ENCODE measurements around the gene DDX56. TPM values are rescaled to one million over a fixed set of nuclear protein-coding genes. Genes with fewer than 3 reads are reported as not detected.
"Not testable (repeated sequence)": the region's sequence is repeated elsewhere in the genome, so short reads cannot be mapped to it uniquely, and the experiment has no call there.

The DDX56 gene
- total RNA-seq, 1 donor from 2014 or later = 25.0 TPM

GRCh38 chr7:44597181-44597580 lies 23.5 kb upstream of the DDX56 start:
- not testable (repeated sequence) for DNase-seq (ENCODE audit: low read depth in 2 of 2)

GRCh38 chr7:44595934-44596635 lies 22.4 kb upstream of the DDX56 start:
- peak in 1 of 2 donors; percentile 28 for DNase-seq (ENCODE audit: low read depth in 2 of 2)

DNA sequence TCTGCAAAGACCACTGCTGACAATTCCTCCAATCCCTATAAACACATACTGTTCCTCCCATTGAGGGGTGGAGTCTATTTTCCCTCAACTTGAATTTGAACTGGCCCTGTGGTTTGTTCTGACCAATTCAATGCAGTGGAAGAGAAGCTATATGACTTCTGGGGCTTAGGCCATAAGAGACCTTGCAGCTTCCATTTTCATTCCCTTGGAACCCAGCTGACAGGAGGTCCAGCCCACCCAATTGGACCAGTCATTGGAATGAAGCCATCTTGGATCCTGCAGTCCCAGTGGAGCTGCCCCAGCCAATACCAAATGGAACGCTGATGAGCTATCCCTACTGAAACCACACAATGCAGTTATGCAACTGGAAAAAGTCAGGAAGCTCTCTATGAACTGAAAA lies 17.2 kb upstream of the DDX56 start:
- DNase-seq (ENCODE audit: low read depth in 2 of 2) = no peak

- peak; percentile 58 to 70 for DNase-seq (ENCODE audit: low read depth in 2 of 2)
These were observed 14.4 kb upstream of the DDX56 start for GRCh38 chr7:44587843-44588711.

DNA sequence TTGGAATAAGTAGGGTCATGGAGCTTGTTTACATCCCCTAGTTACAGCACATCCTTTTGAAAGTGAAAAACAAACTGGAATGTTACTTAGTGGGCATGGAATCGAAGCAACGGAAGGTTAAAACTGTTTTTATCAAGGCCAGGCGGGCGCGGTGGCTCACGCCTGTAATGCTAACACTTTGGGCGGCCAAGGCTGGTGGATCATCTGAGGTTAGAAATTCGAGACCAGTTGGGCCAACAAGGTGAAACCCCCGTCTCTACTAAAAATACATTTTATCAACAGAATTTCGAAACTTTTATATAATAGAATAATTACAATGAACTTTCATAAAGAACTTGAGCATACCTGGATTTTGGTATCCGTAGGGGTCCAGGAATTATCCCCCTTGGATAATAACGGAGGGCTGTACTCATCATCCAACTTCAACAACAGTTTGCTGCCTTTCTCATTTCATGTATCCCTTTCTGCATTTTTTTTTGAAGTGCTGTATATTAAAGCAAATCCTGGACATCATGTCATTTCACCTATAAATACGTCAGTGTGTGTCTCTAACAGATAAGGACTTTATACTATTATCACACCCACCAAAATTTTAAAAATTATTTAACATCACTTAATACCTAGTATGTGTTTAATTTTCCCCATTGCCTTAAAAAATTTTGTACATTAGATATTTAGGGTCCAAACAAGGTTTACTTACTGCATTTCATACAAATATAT lies 9.6 kb upstream of the DDX56 start:
- no peak for DNase-seq (ENCODE audit: low read depth in 2 of 2)

- peak; percentile 96 to 99 for DNase-seq (ENCODE audit: low read depth in 2 of 2)
These were observed 8.3 kb upstream of the DDX56 start, which contains the start of gene TMED4 for GRCh38 chr7:44581879-44582603. TMED4 (minus strand) TSS chr7:44582231; CDS start chr7:44582206, 25 bp downstream.

GRCh38 chr7:44580945-44581878 lies 7.5 kb upstream of the DDX56 start:
- DNase-seq (ENCODE audit: low read depth in 2 of 2) = peak in 1 of 2 donors; percentile 33

- no peak for DNase-seq (ENCODE audit: low read depth in 2 of 2)
These were observed 2.5 kb upstream of the DDX56 start for GRCh38 chr7:44576228-44576627.

DNA sequence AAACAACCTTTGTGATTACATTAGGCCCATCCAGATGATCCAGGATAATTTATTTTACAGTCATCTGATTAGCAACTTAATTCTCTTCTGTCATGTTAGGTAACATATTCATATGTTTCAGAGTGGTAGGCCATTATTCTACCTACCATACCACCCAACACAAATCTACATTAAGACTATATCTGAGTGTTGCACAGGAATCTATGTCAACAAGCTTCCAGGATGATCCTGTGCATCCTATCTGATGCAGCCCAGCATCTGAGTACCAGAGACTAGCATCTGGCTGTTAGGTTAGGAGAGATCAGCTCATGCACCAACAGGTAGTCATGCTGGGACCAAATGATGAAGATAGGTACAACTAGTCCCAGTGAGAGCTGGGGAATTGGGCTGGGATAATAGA lies 1.3 kb upstream of the DDX56 start:
- no peak for DNase-seq (ENCODE audit: low read depth in 2 of 2)

- DNase-seq (ENCODE audit: low read depth in 2 of 2) = no peak
These were observed 672 bp upstream of the DDX56 start for GRCh38 chr7:44574287-44574872.

DNA sequence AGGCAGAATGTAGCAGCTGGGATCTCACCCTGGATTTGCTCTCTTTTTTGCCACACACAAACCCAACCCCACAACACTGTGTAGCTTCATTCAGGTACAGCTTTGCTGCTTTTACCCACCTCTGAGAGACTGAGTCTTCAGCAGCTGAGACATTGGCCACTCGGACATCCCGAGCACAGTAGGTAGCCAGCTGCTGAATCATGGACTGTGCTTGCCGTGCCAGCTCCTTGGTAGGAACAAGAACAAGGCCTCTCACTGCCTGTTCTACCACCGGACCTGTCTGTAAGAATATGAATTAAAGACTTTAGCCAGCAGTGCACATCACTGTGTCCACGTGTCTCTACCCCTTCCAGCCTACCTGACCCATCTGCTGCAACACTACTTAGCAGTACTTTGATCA lies 937 bp downstream of the DDX56 start:
- DNase-seq (ENCODE audit: low read depth in 2 of 2) = no peak

GRCh38 chr7:44569959-44570358 lies 3.7 kb downstream of the DDX56 start:
- no peak for DNase-seq (ENCODE audit: low read depth in 2 of 2)

- DNase-seq (ENCODE audit: low read depth in 2 of 2) = no peak
These were observed 4.7 kb downstream of the DDX56 start for GRCh38 chr7:44568771-44569560.

- no peak for DNase-seq (ENCODE audit: low read depth in 2 of 2)
These were observed 5.8 kb downstream of the DDX56 start for GRCh38 chr7:44567884-44568283.

GRCh38 chr7:44566680-44567079 lies 7.0 kb downstream of the DDX56 start:
- no peak for DNase-seq (ENCODE audit: low read depth in 2 of 2)

- no peak for DNase-seq (ENCODE audit: low read depth in 2 of 2)
These were observed 7.7 kb downstream of the DDX56 start for GRCh38 chr7:44565795-44566559.

GRCh38 chr7:44565097-44565794 lies 8.5 kb downstream of the DDX56 start:
- DNase-seq (ENCODE audit: low read depth in 2 of 2) = peak; percentile 38 to 63

- no peak for DNase-seq (ENCODE audit: low read depth in 2 of 2)
These were observed 9.1 kb downstream of the DDX56 start for GRCh38 chr7:44564606-44565005.

All from dermis microvascular lymphatic vessel endothelial cell (primary cell).